Bone marrow (tissue), 2 donors: Measurements from ENCODE around the gene MFAP1.
A peak's percentile ranks its signal among the peaks of the same experiment; 100 is the strongest.
"Not testable (repeated sequence)": the region's sequence is repeated elsewhere in the genome, so short reads cannot be mapped to it uniquely, and the experiment has no call there.

Experiments used
- DNase-seq, 2 donors: peaks; one replicate each; lab custom pipeline; 2025; lab: John Stamatoyannopoulos, UW

The MFAP1 gene, protein sequence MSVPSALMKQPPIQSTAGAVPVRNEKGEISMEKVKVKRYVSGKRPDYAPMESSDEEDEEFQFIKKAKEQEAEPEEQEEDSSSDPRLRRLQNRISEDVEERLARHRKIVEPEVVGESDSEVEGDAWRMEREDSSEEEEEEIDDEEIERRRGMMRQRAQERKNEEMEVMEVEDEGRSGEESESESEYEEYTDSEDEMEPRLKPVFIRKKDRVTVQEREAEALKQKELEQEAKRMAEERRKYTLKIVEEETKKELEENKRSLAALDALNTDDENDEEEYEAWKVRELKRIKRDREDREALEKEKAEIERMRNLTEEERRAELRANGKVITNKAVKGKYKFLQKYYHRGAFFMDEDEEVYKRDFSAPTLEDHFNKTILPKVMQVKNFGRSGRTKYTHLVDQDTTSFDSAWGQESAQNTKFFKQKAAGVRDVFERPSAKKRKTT

GRCh38 chr15:43824302-43825246 is at the start of gene MFAP1:
Gene MFAP1 (minus strand): TSS chr15:43824690. CDS start chr15:43824569, 121 bp downstream.
- peak; percentile 69 to 97 for DNase-seq

DNA sequence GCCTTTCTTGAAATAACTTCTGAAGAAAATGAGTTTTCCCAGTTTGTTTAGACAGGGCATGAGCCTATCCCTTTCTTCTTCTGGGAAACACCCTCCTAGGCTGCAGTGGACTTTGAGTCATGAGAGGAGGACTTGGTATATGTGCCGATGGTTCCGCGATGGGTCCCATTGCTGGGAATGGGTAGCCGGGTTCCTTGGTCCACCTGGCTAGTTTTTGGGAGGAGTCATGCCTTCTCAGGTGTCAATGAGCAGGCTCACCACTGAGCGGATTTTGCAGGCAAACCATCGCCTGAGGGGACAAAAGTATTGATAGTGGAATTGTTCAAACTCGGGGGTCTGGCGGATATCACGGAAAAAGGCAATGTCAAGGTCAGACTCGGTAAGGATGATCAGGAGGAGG is 49.2 kb upstream of the MFAP1 start:
- no peak for DNase-seq

- peak in 1 of 2 donors; percentile 21 for DNase-seq
These were observed 48.0 kb upstream of the MFAP1 start for GRCh38 chr15:43872416-43873020.

DNA sequence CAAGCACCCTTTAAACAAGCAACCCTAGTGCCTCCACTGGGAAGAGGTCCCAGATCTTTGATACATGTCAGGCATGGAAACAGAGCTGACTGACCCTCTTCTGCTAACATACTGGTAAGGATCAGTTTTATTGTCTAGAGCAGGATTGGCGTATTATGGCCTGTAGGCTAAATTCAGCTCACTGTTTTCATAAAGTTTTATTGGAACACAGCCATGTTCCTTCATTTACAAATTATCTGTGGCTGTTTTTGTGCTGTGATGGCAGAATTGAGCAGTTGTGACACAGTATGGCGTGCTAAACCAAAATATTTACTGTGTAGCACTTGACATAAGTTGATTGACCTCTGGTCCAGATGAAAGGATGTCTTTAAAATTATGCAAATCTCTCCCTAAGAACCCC is 47.3 kb upstream of the MFAP1 start:
- DNase-seq = no peak

DNA sequence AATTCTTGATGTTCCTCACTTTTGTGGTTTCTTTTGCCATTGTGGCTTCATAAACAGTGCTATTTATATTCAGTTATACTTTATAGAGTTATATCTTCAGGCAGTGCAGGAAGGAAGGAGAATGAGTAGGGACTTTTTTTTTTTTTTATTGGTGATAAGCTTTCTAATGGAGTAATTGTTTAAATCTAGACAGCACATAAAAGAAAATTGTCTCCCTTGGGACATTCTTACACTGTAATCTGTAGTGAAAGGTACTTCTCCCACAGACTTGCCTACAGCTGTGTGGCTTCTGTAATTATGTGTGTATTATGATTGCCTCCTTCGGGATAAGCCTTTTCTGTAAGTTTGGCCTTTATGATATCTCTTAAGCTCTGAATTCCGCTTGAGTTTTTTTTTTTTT is 43.9 kb upstream of the MFAP1 start:
- DNase-seq = peak in 1 of 2 donors; percentile 15

DNA sequence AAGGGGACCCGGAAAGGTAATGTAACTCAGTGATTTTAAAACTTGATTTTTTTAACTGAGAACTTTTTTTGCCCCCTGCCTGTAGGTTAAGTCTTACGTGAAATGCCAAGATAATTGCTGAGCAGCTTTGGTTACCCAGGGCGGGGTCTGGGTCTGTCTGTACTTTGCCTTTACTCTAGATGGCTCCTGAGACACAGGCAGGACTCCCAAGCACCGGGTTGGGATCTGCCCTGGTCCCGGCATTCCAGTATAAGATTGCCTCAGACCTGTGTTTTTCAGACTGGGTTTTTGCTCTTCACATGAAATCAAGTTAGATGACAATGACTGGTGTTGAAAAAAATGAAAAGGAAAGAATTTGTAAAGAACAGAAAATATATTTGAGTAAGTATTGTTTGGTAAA is 42.6 kb upstream of the MFAP1 start:
- DNase-seq = no peak

DNA sequence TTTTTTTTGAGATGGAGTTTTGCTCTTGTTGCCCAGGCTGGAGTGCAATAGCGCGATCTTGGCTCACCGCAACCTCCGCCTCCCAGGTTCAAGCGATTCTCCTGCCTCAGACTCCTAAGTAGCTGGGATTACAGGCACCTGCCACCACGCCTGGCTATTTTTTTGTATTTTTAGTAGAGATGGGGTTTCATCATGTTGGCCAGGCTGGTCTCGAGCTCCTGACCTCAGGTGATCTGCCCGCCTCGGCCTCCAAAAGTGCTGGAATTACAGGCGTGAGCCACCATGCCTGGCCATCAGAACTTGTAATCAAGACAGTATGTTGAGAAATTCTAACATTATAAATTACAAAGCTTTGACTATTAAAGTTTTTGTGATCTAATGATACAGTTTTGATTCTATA is 42.1 kb upstream of the MFAP1 start:
- DNase-seq = not testable (repeated sequence)

GRCh38 chr15:43859546-43859945 is 35.1 kb upstream of the MFAP1 start:
- DNase-seq = no peak

GRCh38 chr15:43854801-43855200 is 30.3 kb upstream of the MFAP1 start:
- DNase-seq = no peak

- DNase-seq = no peak
These were observed 28.1 kb upstream of the MFAP1 start for GRCh38 chr15:43852607-43853006.

GRCh38 chr15:43851251-43851650 is 26.8 kb upstream of the MFAP1 start:
- no peak for DNase-seq

DNA sequence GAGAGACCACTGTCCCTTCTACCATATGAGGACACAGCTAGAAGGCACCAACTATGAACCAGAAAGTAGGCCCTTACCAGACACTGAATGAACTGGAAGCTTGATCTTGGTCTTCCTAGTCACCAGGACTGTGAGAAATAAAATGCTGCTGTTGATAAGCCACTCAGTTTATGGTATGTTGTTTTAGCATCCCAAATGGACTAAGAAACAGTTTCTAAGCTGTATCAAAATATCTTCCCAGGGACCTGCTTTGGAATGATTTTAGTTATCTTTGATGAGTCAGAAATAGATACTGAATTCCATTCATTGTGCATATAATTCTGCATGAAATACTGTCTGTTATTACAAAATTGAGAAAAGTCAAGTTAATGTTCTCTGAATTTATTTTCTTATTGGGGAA is 20.9 kb upstream of the MFAP1 start:
- DNase-seq = no peak

DNA sequence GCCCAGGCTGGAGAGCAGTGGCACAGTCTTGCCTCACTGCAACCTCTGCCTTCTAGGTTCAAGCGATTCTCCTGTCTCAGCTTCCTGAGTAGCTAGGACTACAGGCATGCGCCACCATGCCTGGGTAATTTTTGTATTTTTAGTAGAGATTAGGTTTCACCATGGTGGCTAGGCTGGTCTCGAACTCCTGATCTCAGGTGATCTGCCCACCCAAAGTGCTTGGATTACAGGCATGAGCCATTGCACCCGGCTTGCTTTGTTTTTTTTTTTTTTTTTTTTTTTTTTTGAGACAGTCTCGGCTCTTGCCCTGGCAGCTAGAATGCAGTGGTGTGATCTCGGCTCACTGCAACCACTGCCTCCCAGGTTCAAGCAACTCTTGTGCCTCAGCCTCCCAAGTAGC is 8.0 kb upstream of the MFAP1 start:
- DNase-seq = not testable (repeated sequence)

- DNase-seq = not testable (repeated sequence)
These were observed 7.1 kb upstream of the MFAP1 start for GRCh38 chr15:43831519-43832052.

- DNase-seq = not testable (repeated sequence)
These were observed 6.3 kb upstream of the MFAP1 start for GRCh38 chr15:43830691-43831275.

- DNase-seq = not testable (repeated sequence)
These were observed 5.6 kb upstream of the MFAP1 start for GRCh38 chr15:43829951-43830540.

DNA sequence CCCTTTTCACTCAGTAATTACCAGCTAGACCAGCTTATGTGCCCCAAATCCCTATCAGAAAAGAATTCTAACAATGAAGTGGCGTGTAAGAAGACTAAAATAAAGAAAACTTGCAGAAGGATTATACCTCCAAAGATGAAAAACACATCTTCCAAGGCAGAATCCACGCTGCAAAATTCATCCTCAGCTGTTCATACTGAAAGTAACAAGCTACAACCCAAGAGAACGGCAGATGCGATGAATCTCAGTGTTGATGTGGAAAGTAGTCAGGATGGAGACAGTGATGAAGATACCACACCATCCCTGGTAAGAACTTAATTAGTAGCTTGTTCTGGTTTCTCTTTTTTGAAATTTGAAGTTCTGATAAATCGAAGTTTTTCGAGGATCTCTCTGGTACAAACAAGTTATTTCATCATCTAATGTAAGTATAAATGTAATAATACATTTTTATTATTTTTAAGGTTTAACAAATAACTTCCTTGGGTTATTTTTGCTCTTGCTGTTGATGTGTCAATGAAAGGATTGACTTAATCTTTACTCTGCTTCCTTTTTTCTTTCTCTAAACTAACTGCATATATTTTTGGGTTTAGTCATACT is 3.7 kb upstream of the MFAP1 start:
- DNase-seq = no peak

GRCh38 chr15:43826508-43827341 is 2.2 kb upstream of the MFAP1 start, which contains the start of gene WDR76:
Gene WDR76 (plus strand): TSS chr15:43827002. CDS start chr15:43827033, 31 bp downstream.
- peak; percentile 32 to 40 for DNase-seq

- no peak for DNase-seq
These were observed 1.6 kb upstream of the MFAP1 start for GRCh38 chr15:43826029-43826507.

DNA sequence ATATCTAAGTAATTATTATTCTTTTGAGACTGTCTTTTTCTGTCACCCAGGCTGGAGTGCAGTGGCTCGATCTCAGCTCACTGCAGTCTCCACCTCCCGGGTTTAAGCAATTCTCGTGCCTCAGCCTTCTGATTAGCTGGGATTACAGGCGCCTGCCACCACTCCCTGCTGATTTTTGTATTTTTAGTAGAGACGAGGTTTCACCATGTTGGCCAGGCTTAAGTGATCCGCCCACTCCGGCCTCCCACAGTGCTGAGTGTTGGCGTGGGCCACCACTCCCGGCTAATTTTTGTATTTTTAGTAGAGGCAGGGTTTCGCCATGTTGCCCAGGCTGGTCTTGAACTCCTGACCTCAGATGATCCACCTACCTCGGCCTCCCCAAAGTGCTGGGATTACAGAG is 815 bp upstream of the MFAP1 start:
- not testable (repeated sequence) for DNase-seq
